HCT116 (cell line): ENCODE data around the gene DOK6.

ENCODE experiments used
- CTCF ChIP-seq, 3 experiments: fragments of 200-600 bp in 1 of 3; sonication (generic) in 1 of 3; IDR thresholded peaks in 2 of 3; conservative IDR thresholded peaks in 1 of 3; 2 replicates each; pipeline ENCODE4 v1.5.1; 2012 to 2017; ENCODE audit warnings: low read depth in 2 of 3, low read length in 2 of 3, antibody characterized with exemption in 1 of 3, borderline replicate concordance in 1 of 3, control low read depth in 1 of 3, mild to moderate bottlenecking in 1 of 3, mixed read lengths in 1 of 3, mixed run types in 1 of 3, moderate library complexity in 1 of 3; ENCODE audit not compliant: insufficient read depth in 1 of 3
- POLR2A ChIP-seq: IDR thresholded peaks from 2 replicates; pipeline ENCODE4 v1.7.0; 2011; ENCODE audit warnings: borderline replicate concordance; ENCODE audit not compliant: insufficient read depth, insufficient read length; ENCODE audit errors: extremely low read depth
- POLR2AphosphoS5 ChIP-seq: IDR thresholded peaks from 2 replicates; pipeline ENCODE4 v1.6.1; 2011; ENCODE audit warnings: mild to moderate bottlenecking, low read depth, low read length, moderate library complexity

GRCh38 chr18:69523582-69523981, 122.9 kb downstream of the DOK6 start:
- TF ChIP-seq POLR2AphosphoS5 (no peak), CTCF (IDR thresholded peaks at IDR 0.05 in 2 of 3, conservative IDR thresholded peaks at IDR 0.05 in 1 of 3; ENCODE audit: borderline replicate concordance in 1 of 3, insufficient read depth in 1 of 3, low read depth in 2 of 3, low read length in 2 of 3) (no peak), POLR2A (no peak)
